Left lung (tissue), 10 donors: Measurements from ENCODE around the gene GNAO1. TPM values are rescaled to one million over a fixed set of nuclear protein-coding genes. Genes with fewer than 3 reads are reported as not detected.

Experiments used
- ATAC-seq: fragments of 200-7000 bp; cut with Tn5 transposase; one replicate; pipeline ENCODE4 v1.9.1; 2020; ENCODE audit warnings: moderate library complexity
- DNase-seq, 4 donors: peaks; one replicate each; pipeline ENCODE4 v3.0.0-alpha.2; 2013 to 2020
- H3K27ac ChIP-seq, 2 donors: fragments of 200-600 bp; sonication (generic) in 1 of 2; one replicate each; pipeline versions ENCODE4 v1.5.0 to v1.8.0; 2020 to 2021
- H3K27me3 ChIP-seq, 2 donors: fragments of 200-600 bp; sonication (generic) in 1 of 2; one replicate each; pipeline versions ENCODE4 v1.5.0 to v1.8.0; 2020 to 2021
- H3K36me3 ChIP-seq, 2 donors: fragments of 200-600 bp; sonication (generic) in 1 of 2; one replicate each; pipeline versions ENCODE4 v1.5.0 to v1.8.0; 2020 to 2021
- H3K4me1 ChIP-seq, 2 donors: fragments of 200-600 bp; one replicate each; pipeline ENCODE4 v1.8.0; 2021
- H3K4me3 ChIP-seq, 2 donors: fragments of 200-600 bp; sonication (generic) in 1 of 2; one replicate each; pipeline versions ENCODE4 v1.5.0 to v1.8.0; 2020 to 2021; ENCODE audit warnings: mild to moderate bottlenecking in 1 of 2
- H3K9me3 ChIP-seq, 2 donors: fragments of 200-600 bp; sonication (generic) in 1 of 2; one replicate each; pipeline versions ENCODE4 v1.5.0 to v1.8.0; 2020 to 2021
- intact Hi-C, 2 donors: fragments of 100-400 bp; cut with DNase I; formaldehyde crosslinking; loops; one replicate each; pipeline versions ENCODE4 v1.11.2 to v1.14.2; 2022
- polyA plus RNA-seq, 6 donors: library from polyadenylated mRNA; unstranded; fragments of 120-200 nt; gene quantifications; one replicate each; pipeline ENCODE4 v1.2.1, GENCODE V29; 2013; ENCODE audit not compliant: insufficient read length in 6 of 6
- total RNA-seq, 2 donors: library from RNA; stranded (reverse); fragmentation: NEBNext Ultra II Directional; extraction: Animal tissue kit (Norgen Biotek cat#: 25700); gene quantifications; one replicate each; pipeline ENCODE4 v1.2.1, GENCODE V29; 2021
- TF ChIP-seq, protein P1 (sequence below), 2 donors: fragments of 200-600 bp; sonication (generic) in 1 of 2; IDR thresholded peaks; one replicate each; pipeline versions ENCODE4 v1.5.0 to v1.8.0; 2021; ENCODE audit warnings: antibody characterized with exemption in 2 of 2
- donor health status: DM: no; HTN: yes; CAD: no.
- donor health status: DM: no; HTN: no; CAD: no.

Gene GNAO1
- total and polyA plus RNA-seq, 8 donors: 1.3 to 34.1 (median 22.2) TPM

DNA sequence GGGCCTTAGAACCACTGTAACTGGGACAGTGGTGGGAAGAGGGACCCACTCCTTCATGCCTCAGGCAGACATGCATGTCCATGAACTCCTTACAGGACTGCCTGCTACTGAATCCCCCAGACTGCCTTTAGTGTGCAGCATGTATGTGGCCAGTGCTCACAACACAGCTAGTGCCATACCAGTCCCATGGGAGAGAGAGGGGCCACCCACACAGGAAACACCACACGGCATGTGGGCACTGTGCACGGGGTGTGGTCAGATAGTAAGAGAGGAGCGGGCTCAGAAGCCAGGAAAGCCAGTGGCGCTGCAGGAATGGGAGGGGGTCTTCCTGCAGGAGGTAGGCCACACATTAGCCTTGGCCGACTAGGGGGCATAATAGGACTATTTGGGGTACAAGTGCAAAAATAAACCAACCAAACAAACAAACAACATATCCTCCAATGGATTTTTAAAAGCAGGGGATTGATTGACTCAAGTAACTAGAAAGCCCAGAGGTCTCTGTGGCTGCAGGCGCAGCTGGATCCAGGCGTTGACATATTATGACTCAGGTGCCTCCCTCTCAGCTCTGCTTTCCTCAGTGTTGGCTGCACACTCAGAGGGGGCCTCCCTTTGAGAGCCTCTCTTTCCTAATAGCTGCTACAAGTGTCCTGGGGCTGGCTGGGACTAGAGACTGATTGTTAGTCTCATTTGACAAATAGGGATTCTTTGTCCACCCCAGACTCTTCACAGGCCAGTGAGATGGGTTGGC lies 129.7 kb downstream of the GNAO1 start:
- no peak for ATAC-seq
- peak in 1 of 4 donors; percentile 17 for DNase-seq
- H3K36me3 ChIP-seq: no peaks in the 10 kb centered on the region
- no peak overlapping the region for H3K4me3 ChIP-seq
- peaks cover 3 to 7% of the 10 kb centered on the region in 2 donors for H3K4me1 ChIP-seq
- H3K27ac ChIP-seq: no peak overlapping the region
- TF ChIP-seq, protein P1, sequence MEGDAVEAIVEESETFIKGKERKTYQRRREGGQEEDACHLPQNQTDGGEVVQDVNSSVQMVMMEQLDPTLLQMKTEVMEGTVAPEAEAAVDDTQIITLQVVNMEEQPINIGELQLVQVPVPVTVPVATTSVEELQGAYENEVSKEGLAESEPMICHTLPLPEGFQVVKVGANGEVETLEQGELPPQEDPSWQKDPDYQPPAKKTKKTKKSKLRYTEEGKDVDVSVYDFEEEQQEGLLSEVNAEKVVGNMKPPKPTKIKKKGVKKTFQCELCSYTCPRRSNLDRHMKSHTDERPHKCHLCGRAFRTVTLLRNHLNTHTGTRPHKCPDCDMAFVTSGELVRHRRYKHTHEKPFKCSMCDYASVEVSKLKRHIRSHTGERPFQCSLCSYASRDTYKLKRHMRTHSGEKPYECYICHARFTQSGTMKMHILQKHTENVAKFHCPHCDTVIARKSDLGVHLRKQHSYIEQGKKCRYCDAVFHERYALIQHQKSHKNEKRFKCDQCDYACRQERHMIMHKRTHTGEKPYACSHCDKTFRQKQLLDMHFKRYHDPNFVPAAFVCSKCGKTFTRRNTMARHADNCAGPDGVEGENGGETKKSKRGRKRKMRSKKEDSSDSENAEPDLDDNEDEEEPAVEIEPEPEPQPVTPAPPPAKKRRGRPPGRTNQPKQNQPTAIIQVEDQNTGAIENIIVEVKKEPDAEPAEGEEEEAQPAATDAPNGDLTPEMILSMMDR (IDR thresholded peaks at IDR 0.05): no peak
- H3K27me3 ChIP-seq: peaks cover 0 to 8% of the 10 kb centered on the region in 2 donors
- intact Hi-C loops: no loop called here
- H3K9me3 ChIP-seq: no peaks in the 10 kb centered on the region

DNA sequence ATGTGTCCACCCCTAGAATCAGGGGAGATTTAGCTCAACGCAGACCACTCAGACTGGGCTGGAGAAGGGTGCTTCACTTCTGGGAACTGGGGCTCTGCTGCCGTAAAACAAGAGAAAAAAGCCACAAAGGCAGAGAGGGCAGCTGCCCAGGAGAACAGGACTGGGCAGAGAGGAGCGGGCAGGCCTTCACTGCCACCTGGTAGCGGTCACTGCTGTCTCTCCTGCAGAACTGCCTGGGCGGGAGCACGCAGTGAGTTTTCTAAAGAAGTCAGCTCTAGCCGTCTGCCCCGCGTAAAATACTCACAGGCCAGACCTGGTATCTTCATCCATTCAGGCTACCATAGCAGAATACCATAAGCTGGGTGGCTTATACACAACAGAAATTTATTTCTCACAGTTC lies 130.3 kb downstream of the GNAO1 start:
- ATAC-seq (no peak), DNase-seq (peak in 1 of 4 donors; percentile 41)
- TF ChIP-seq, protein P1 (IDR thresholded peaks at IDR 0.05): no peak
- Histone ChIP-seq H3K9me3 (no peaks in the 10 kb centered on the region), H3K27me3 (peaks cover 0 to 8% of the 10 kb centered on the region in 2 donors), H3K27ac (no peak overlapping the region), H3K4me1 (peaks cover 3 to 7% of the 10 kb centered on the region in 2 donors), H3K36me3 (no peaks in the 10 kb centered on the region), H3K4me3 (no peak overlapping the region)
- intact Hi-C loops: no loop called here

DNA sequence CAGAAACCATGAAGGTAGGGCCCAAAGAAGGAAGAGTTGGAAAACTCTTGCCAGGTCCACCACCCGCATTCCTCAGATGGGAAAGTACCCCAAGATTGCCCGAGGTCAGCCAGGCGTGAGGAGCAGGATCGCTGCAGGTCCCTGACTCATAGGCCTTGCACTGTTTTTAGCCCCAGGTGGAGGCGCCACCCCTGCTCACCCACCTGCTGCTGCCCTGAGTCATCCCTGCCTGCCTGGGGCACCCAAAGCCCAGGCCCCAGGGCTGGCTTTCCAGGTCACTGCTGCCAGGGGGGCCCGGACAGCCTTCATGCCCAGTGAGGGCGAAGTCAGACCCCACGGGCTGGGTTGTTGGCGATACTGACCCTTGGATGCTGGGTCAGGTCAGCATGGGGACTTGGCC lies 133.1 kb downstream of the GNAO1 start:
- H3K27ac ChIP-seq: no peak overlapping the region
- no peaks in the 10 kb centered on the region for H3K4me1 ChIP-seq
- no peaks in the 10 kb centered on the region for H3K27me3 ChIP-seq
- TF ChIP-seq, protein P1 (IDR thresholded peaks at IDR 0.05): no peak
- no peaks in the 10 kb centered on the region for H3K36me3 ChIP-seq
- H3K4me3 ChIP-seq: no peak overlapping the region
- intact Hi-C loops: no loop called here
- ATAC-seq (no peak), DNase-seq (peak in 1 of 4 donors; percentile 64)
- no peaks in the 10 kb centered on the region for H3K9me3 ChIP-seq

DNA sequence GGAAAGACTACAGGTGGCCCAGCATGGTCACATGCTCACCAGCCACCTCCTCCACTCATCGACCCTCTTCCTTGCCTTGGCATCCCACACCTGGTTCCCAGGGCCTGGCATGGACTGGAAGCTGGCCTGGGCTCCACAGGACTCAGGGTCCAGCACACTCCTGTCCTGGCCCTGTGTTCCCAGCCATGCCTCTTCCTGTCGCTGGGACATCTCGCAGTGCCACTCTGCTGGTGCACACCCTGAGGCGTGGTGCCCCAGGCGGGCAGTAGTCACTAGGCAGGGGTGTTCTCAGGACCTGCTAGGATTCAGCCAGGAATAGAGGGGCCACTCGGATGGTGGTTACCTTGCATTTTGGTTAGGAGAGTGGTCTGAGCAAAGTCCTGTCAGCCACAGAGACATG lies 134.7 kb downstream of the GNAO1 start:
- H3K27me3 ChIP-seq: no peaks in the 10 kb centered on the region
- H3K27ac ChIP-seq: no peak overlapping the region
- H3K4me3 ChIP-seq: no peak overlapping the region
- no peaks in the 10 kb centered on the region for H3K36me3 ChIP-seq
- ATAC-seq (no peak), DNase-seq (peak in 1 of 4 donors; percentile 58)
- no peaks in the 10 kb centered on the region for H3K4me1 ChIP-seq
- no peaks in the 10 kb centered on the region for H3K9me3 ChIP-seq
- intact Hi-C loops: no loop called here
- TF ChIP-seq, protein P1 (IDR thresholded peaks at IDR 0.05): no peak

DNA sequence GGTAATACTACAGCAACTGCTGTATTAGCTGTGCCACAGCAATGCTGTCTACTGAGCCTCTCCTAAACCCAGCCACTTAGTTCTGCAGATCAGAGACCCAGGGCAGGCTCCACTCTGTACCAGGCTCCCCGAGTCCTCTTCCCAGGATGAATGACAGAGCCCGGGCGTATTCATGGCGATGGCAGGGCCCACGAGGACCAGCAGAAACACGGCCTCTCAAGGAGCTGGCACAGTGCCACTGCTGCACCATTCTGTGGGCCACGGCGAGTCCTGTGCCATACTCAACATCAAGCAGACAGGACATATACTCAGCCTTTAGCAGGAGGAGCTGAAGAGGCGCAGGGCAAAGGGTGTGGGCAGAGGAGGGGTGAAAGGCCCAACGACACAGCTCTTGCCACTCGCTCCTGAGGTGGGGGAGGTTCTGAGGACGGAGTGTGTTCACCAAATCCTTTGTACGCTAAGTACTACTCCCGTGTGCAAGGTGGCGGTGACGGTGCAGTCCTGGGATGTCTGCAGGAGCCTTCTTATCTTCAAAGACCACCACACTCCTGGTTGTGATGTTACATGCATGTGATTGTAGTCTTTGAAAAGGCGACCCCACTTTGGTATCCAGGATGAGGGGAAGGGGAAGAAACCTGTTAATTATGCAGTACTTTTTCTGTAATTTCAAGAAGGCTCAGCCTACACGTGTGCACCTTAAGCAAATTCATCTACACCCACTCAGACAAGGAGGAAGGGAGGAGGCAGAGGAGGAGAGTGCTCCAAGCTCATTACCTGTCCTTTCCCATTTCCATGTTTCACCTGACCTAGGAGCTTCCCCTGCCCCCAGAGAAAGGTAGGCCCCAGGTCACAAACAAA lies 136.0 kb downstream of the GNAO1 start:
- DNase-seq: peak in 1 of 4 donors; percentile 48
- Histone ChIP-seq H3K9me3 (no peaks in the 10 kb centered on the region), H3K27ac (no peak overlapping the region), H3K4me3 (no peak overlapping the region), H3K27me3 (no peaks in the 10 kb centered on the region), H3K4me1 (no peaks in the 10 kb centered on the region), H3K36me3 (no peaks in the 10 kb centered on the region)
- no peak for ATAC-seq
- intact Hi-C loops: no loop called here
- TF ChIP-seq, protein P1 (IDR thresholded peaks at IDR 0.05): no peak
